H9 (cell line): Measurements from ENCODE around the gene UBE4A. TPM values are rescaled to one million over a fixed set of nuclear protein-coding genes. Genes with fewer than 3 reads are reported as not detected.

ENCODE experiments used
- DNase-seq: peaks from one replicate; pipeline ENCODE4 v3.0.0-alpha.2; 2017
- H2AFZ ChIP-seq: one replicate; pipeline ENCODE4 v1.6.1; 2013; ENCODE audit warnings: mild to moderate bottlenecking, low read length, control low read depth, moderate library complexity
- H2AK5ac ChIP-seq: 2 replicates; pipeline ENCODE4 v1.6.1; 2013; ENCODE audit warnings: low read length, control low read depth, mixed read lengths; ENCODE audit not compliant: insufficient read length
- H2BK120ac ChIP-seq: one replicate; pipeline ENCODE4 v1.6.1; 2013; ENCODE audit warnings: low read depth, mild to moderate bottlenecking, low read length, control low read depth, inconsistent platforms; ENCODE audit not compliant: poor library complexity, severe bottlenecking
- H2BK12ac ChIP-seq: 2 replicates; pipeline ENCODE4 v1.6.1; 2013; ENCODE audit warnings: low read length, control low read depth, mixed read lengths, low read depth; ENCODE audit not compliant: insufficient read length
- H2BK15ac ChIP-seq: 2 replicates; pipeline ENCODE4 v1.6.1; 2013; ENCODE audit warnings: low read depth, low read length, control low read depth
- H2BK20ac ChIP-seq: one replicate; pipeline ENCODE4 v1.6.1; 2013; ENCODE audit warnings: low read depth, mild to moderate bottlenecking, low read length, control low read depth, inconsistent platforms; ENCODE audit not compliant: poor library complexity, severe bottlenecking
- H2BK5ac ChIP-seq: 2 replicates; pipeline ENCODE4 v1.6.1; 2013; ENCODE audit warnings: low read length, control low read depth, mixed read lengths; ENCODE audit not compliant: insufficient read length
- H3K14ac ChIP-seq: 2 replicates; pipeline ENCODE4 v1.6.1; 2013; ENCODE audit warnings: low read length, control low read depth; ENCODE audit not compliant: insufficient read depth
- H3K18ac ChIP-seq: 2 replicates; pipeline ENCODE4 v1.6.1; 2013; ENCODE audit warnings: low read depth, mild to moderate bottlenecking, mixed read lengths, low read length, control low read depth; ENCODE audit not compliant: insufficient read length
- H3K23ac ChIP-seq: 2 replicates; pipeline ENCODE4 v1.6.1; 2013; ENCODE audit warnings: low read length, control low read depth, mixed read lengths, low read depth; ENCODE audit not compliant: insufficient read length
- H3K23me2 ChIP-seq: 2 replicates; pipeline ENCODE4 v1.6.1; 2013; ENCODE audit warnings: low read depth, mild to moderate bottlenecking, mixed read lengths, low read length, control low read depth; ENCODE audit not compliant: insufficient read length, poor library complexity, severe bottlenecking
- H3K27ac ChIP-seq: 2 replicates; pipeline ENCODE4 v1.5.1; 2013; ENCODE audit warnings: low read length, control low read depth, mixed read lengths, low read depth; ENCODE audit not compliant: insufficient read length
- H3K27me3 ChIP-seq: 2 replicates; pipeline ENCODE4 v1.6.1; 2013; ENCODE audit warnings: low read length, control low read depth, inconsistent platforms; ENCODE audit not compliant: insufficient read depth
- H3K4ac ChIP-seq: 2 replicates; pipeline ENCODE4 v1.6.1; 2013; ENCODE audit warnings: low read depth, mild to moderate bottlenecking, control low read depth, inconsistent platforms, low read length, moderate library complexity
- H3K4me1 ChIP-seq: 2 replicates; pipeline ENCODE4 v1.6.1; 2013; ENCODE audit warnings: low read length, control low read depth, inconsistent platforms; ENCODE audit not compliant: insufficient read depth
- H3K4me2 ChIP-seq: 2 replicates; pipeline ENCODE4 v1.6.1; 2013; ENCODE audit warnings: low read length, control low read depth, mixed read lengths; ENCODE audit not compliant: insufficient read length, insufficient read depth
- H3K56ac ChIP-seq: 2 replicates; pipeline ENCODE4 v1.6.1; 2013; ENCODE audit warnings: low read depth, mild to moderate bottlenecking, mixed read lengths, low read length, control low read depth; ENCODE audit not compliant: insufficient read length
- H3K79me1 ChIP-seq: 2 replicates; pipeline ENCODE4 v1.6.1; 2013; ENCODE audit warnings: low read depth, mild to moderate bottlenecking, moderate library complexity, low read length, control low read depth, inconsistent platforms; ENCODE audit not compliant: insufficient read depth, poor library complexity, severe bottlenecking
- H3K79me2 ChIP-seq: 2 replicates; pipeline ENCODE4 v1.6.1; 2013; ENCODE audit warnings: low read length, control low read depth, inconsistent platforms; ENCODE audit not compliant: insufficient read depth
- H3K9ac ChIP-seq: 2 replicates; pipeline ENCODE4 v1.6.1; 2013; ENCODE audit warnings: low read length, control low read depth, mixed read lengths; ENCODE audit not compliant: insufficient read length; ENCODE audit errors: extremely low read depth
- H3K9me3 ChIP-seq: one replicate; pipeline ENCODE4 v1.6.1; 2013; ENCODE audit warnings: low read depth, low read length, inconsistent platforms; ENCODE audit not compliant: control insufficient read depth
- H3T11ph ChIP-seq: one replicate; pipeline ENCODE4 v1.6.1; 2013; ENCODE audit warnings: mild to moderate bottlenecking, low read length, control low read depth, inconsistent platforms
- H4K20me1 ChIP-seq: one replicate; pipeline ENCODE4 v1.6.1; 2013; ENCODE audit not compliant: control insufficient read depth, insufficient read length, insufficient read depth
- H4K5ac ChIP-seq: 2 replicates; pipeline ENCODE4 v1.6.1; 2013; ENCODE audit warnings: low read depth, mild to moderate bottlenecking, mixed read lengths, low read length, control low read depth; ENCODE audit not compliant: insufficient read length
- H4K8ac ChIP-seq: replicated peaks from 2 replicates; pipeline ENCODE4 v1.6.1; 2013; ENCODE audit warnings: low read length, control low read depth, mixed read lengths, low read depth; ENCODE audit not compliant: insufficient read length
- H4K91ac ChIP-seq: 2 replicates; pipeline ENCODE4 v1.6.1; 2013; ENCODE audit warnings: low read depth, mild to moderate bottlenecking, moderate library complexity, mixed read lengths, low read length, control low read depth; ENCODE audit not compliant: insufficient read length
- H3K27ac Mint-ChIP-seq, 3 experiments: 2 replicates in 2 of 3; 3 replicates in 1 of 3; pipeline ENCODE4 v1.8.0; 2020 to 2021; ENCODE audit warnings: mixed read lengths in 3 of 3, mild to moderate bottlenecking in 1 of 3, moderate library complexity in 1 of 3
- H3K27me3 Mint-ChIP-seq: 2 replicates; pipeline ENCODE4 v1.8.0; 2021; ENCODE audit warnings: low read depth, mild to moderate bottlenecking, moderate library complexity, mixed read lengths
- H3K36me3 Mint-ChIP-seq, 3 experiments: 2 replicates in 2 of 3; 3 replicates in 1 of 3; pipeline ENCODE4 v1.8.0; 2020 to 2021; ENCODE audit warnings: low read depth in 3 of 3, mixed read lengths in 3 of 3; ENCODE audit not compliant: insufficient read depth in 1 of 3
- H3K4me1 Mint-ChIP-seq, 2 experiments: 2 replicates each; pipeline ENCODE4 v1.8.0; 2020; ENCODE audit warnings: mixed read lengths in 2 of 2
- H3K4me3 Mint-ChIP-seq, 2 experiments: 2 replicates in 1 of 2; 3 replicates in 1 of 2; pipeline ENCODE4 v1.8.0; 2020 to 2021; ENCODE audit warnings: mild to moderate bottlenecking in 2 of 2, mixed read lengths in 2 of 2, moderate library complexity in 1 of 2
- H3K9me3 Mint-ChIP-seq, 2 experiments: 2 replicates in 1 of 2; 3 replicates in 1 of 2; pipeline ENCODE4 v1.8.0; 2020; ENCODE audit warnings: mild to moderate bottlenecking in 2 of 2, mixed read lengths in 2 of 2, moderate library complexity in 1 of 2
- CTCF ChIP-seq: fragments of 200-600 bp; sonication (generic); conservative IDR thresholded peaks from 3 replicates; pipeline ENCODE4 v1.8.0; 2021; ENCODE audit warnings: antibody characterized with exemption, mild to moderate bottlenecking
- WGBS: extraction: QIAGEN DNeasy Blood & Tissue Kit; methylation state at CpG from one replicate; pipeline ENCODE4 v1.1.7; 2013; ENCODE audit warnings: missing lambda C conversion rate, low lambda C conversion rate, mixed read lengths; ENCODE audit not compliant: insufficient read length; ENCODE audit errors: extremely low coverage; 5-methylcytosine and 5-hydroxymethylcytosine counted together
- total RNA-seq: library from RNA; stranded (reverse); gene quantifications from 2 replicates; pipeline ENCODE4 v1.2.1, GENCODE V29; 2021

The UBE4A gene
- total RNA-seq, 1 experiment from 2014 or later: 33.7 TPM

GRCh38 chr11:118322721-118323120, 36.7 kb upstream of the UBE4A start:
- H3K4me1 Mint-ChIP-seq: peaks cover 7 to 9% of the 10 kb centered on the region in 2 experiments
- no peak overlapping the region; a peak in 1 of 7 replicates for H3K27ac Mint-ChIP-seq
- Histone ChIP-seq H3T11ph (no peak overlapping the region), H2AK5ac (no peak overlapping the region), H2BK12ac (no peak overlapping the region), H2BK15ac (no peak overlapping the region), H3K9ac (no peak overlapping the region), H4K8ac (no peak overlapping the region), H3K4me2 (no peak overlapping the region), H3K56ac (no peak overlapping the region), H3K4ac (no peak overlapping the region), H3K4me1 (peaks cover 1% of the 10 kb centered on the region; the same call in 1 of the 2 replicates), H3K23me2 (no peaks in the 10 kb centered on the region), H3K27ac (no peak overlapping the region), H3K18ac (no peak overlapping the region), H4K5ac (no peak overlapping the region), H4K20me1 (no peaks in the 10 kb centered on the region), H2BK5ac (no peak overlapping the region), H3K79me2 (no peaks in the 10 kb centered on the region), H4K91ac (no peak overlapping the region), H2BK120ac (no peak overlapping the region), H3K23ac (no peak overlapping the region), H2BK20ac (no peak overlapping the region), H3K79me1 (no peaks in the 10 kb centered on the region), H2AFZ (no peak overlapping the region), H3K27me3 (no peaks in the 10 kb centered on the region), H3K9me3 (no peaks in the 10 kb centered on the region), H3K14ac (no peak overlapping the region)
- H3K36me3 Mint-ChIP-seq: no peaks in the 10 kb centered on the region
- H3K9me3 Mint-ChIP-seq: no peaks in the 10 kb centered on the region
- no peak for TF ChIP-seq CTCF
- no CpG with 5 or more reads among the region's 19 CpGs for WGBS
- no peak overlapping the region for H3K4me3 Mint-ChIP-seq
- peaks cover 10% of the 10 kb centered on the region for H3K27me3 Mint-ChIP-seq
- no peak for DNase-seq
